Osteocyte (in vitro differentiated cells): Measurements from ENCODE around the gene MEIOB. TPM values are rescaled to one million over a fixed set of nuclear protein-coding genes. Genes with fewer than 3 reads are reported as not detected.
A peak's percentile ranks its signal among the peaks of the same experiment; 100 is the strongest.

Experiments used
- DNase-seq: peaks from one replicate; pipeline ENCODE4 v3.0.0; 2021; ENCODE audit warnings: mixed read lengths; ENCODE audit not compliant: unreplicated experiment; ENCODE audit errors: extremely low spot score
- H3K27ac Mint-ChIP-seq: one replicate; pipeline ENCODE4 v1.8.0; 2021; ENCODE audit warnings: mild to moderate bottlenecking, mixed read lengths; ENCODE audit not compliant: unreplicated experiment
- H3K27me3 Mint-ChIP-seq: one replicate; pipeline ENCODE4 v1.8.0; 2021; ENCODE audit warnings: mixed read lengths; ENCODE audit not compliant: unreplicated experiment
- H3K36me3 Mint-ChIP-seq: one replicate; pipeline ENCODE4 v1.8.0; 2021; ENCODE audit warnings: mixed read lengths; ENCODE audit not compliant: unreplicated experiment
- H3K4me1 Mint-ChIP-seq: one replicate; pipeline ENCODE4 v1.8.0; 2021; ENCODE audit warnings: mixed read lengths; ENCODE audit not compliant: unreplicated experiment
- H3K4me3 Mint-ChIP-seq: one replicate; pipeline ENCODE4 v1.8.0; 2021; ENCODE audit warnings: mild to moderate bottlenecking, moderate library complexity, mixed read lengths; ENCODE audit not compliant: unreplicated experiment
- H3K9me3 Mint-ChIP-seq: one replicate; pipeline ENCODE4 v1.8.0; 2021; ENCODE audit warnings: mixed read lengths; ENCODE audit not compliant: unreplicated experiment
- CTCF ChIP-seq: fragments of 200-600 bp; sonication (generic); IDR thresholded peaks from 2 replicates; pipeline ENCODE4 v1.5.0; 2021; ENCODE audit warnings: antibody characterized with exemption, mild to moderate bottlenecking, moderate library complexity
- total RNA-seq: library from RNA; stranded (reverse); gene quantifications from 2 replicates; pipeline ENCODE4 v1.2.1, GENCODE V29; 2021

Gene MEIOB
- total RNA-seq, 1 donor from 2014 or later, result 1.2 TPM

- no peak for TF ChIP-seq CTCF
- Mint-ChIP-seq H3K4me3 (no peak overlapping the region), H3K27me3 (no peaks in the 10 kb centered on the region), H3K9me3 (no peaks in the 10 kb centered on the region), H3K36me3 (peaks cover 4% of the 10 kb centered on the region), H3K4me1 (no peaks in the 10 kb centered on the region), H3K27ac (no peak overlapping the region)
- DNase-seq, result peak; percentile 84
Measured at GRCh38 chr16:1791943-1792812, 79.8 kb downstream of the MEIOB start.

GRCh38 chr16:1791256-1791942, 80.6 kb downstream of the MEIOB start:
- Mint-ChIP-seq H3K36me3 (peaks cover 5% of the 10 kb centered on the region), H3K27ac (no peak overlapping the region), H3K4me3 (no peak overlapping the region), H3K27me3 (no peaks in the 10 kb centered on the region), H3K9me3 (no peaks in the 10 kb centered on the region), H3K4me1 (no peaks in the 10 kb centered on the region)
- no peak for TF ChIP-seq CTCF
- peak; percentile 83 for DNase-seq

- Mint-ChIP-seq H3K4me3 (no peak overlapping the region), H3K27me3 (no peaks in the 10 kb centered on the region), H3K9me3 (no peaks in the 10 kb centered on the region), H3K4me1 (no peaks in the 10 kb centered on the region), H3K27ac (no peak overlapping the region), H3K36me3 (peaks cover 5% of the 10 kb centered on the region)
- DNase-seq, result peak; percentile 84
- no peak for TF ChIP-seq CTCF
Measured at GRCh38 chr16:1790611-1791255, 81.2 kb downstream of the MEIOB start.

- Mint-ChIP-seq H3K4me3 (no peak overlapping the region), H3K27me3 (no peaks in the 10 kb centered on the region), H3K27ac (no peak overlapping the region), H3K9me3 (no peaks in the 10 kb centered on the region), H3K4me1 (no peaks in the 10 kb centered on the region), H3K36me3 (peaks cover 5% of the 10 kb centered on the region)
- no peak for TF ChIP-seq CTCF
- DNase-seq, result no peak
Measured at GRCh38 chr16:1790261-1790610, 81.7 kb downstream of the MEIOB start.

- H3K27ac Mint-ChIP-seq, result no peak overlapping the region
- H3K27me3 Mint-ChIP-seq, result no peaks in the 10 kb centered on the region
- H3K36me3 Mint-ChIP-seq, result peaks cover 5% of the 10 kb centered on the region
- no peaks in the 10 kb centered on the region for H3K9me3 Mint-ChIP-seq
- no peak for TF ChIP-seq CTCF
- peaks cover 3% of the 10 kb centered on the region for H3K4me1 Mint-ChIP-seq
- no peak overlapping the region for H3K4me3 Mint-ChIP-seq
- no peak for DNase-seq
Measured at GRCh38 chr16:1789643-1790045, 82.3 kb downstream of the MEIOB start.
